Measurements from ENCODE around the gene CLEC4F. TPM values are rescaled to one million over a fixed set of nuclear protein-coding genes. Genes with fewer than 3 reads are reported as not detected.

The CLEC4F gene
- polyA plus RNA-seq, 1 of the 3 experiments (the other 2 are of a cell fraction): 0.12 TPM

GRCh38 chr2:70831861-70832260 is 11.5 kb upstream of the CLEC4F start (continued):
- TF ChIP-seq NRF1 (IDR thresholded peaks at IDR 0.05; ENCODE audit: low read depth, low read length) (no peak), FOXM1 (IDR thresholded peaks at IDR 0.05; ENCODE audit: low read depth) (no peak), GATA2 (CRISPR knock-in tag; IDR thresholded peaks at IDR 0.05) (no peak), SIN3A (IDR thresholded peaks at IDR 0.05; ENCODE audit: borderline replicate concordance, low read depth, low read length) (no peak)

DNA sequence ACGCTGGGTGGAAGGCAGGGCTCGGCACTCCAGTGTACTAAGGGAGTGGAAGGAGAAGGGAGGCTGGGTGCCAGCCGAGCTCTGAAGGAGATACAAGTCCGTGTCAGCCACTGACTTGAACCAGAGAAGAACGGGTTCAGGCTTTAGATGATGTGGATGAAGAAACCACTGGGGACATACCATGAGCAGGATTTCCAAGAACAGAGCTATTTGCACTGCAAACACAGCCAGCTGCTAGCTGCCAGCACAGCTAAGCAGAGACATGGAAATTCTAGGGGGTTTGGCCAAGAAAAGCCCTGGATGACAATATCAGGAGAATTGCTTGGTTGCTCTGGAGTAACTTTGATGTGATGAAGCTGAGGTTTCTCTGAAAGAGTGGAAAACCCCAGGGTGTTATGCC is 10.0 kb upstream of the CLEC4F start:
- no peaks in the 10 kb centered on the region for H3K9me3 ChIP-seq
- no peak overlapping the region for H3K9ac ChIP-seq
- no peaks in the 10 kb centered on the region for H3K79me2 ChIP-seq (ENCODE audit: insufficient read depth)
- H3K36me3 ChIP-seq (replicated peaks in 1 of 2; ENCODE audit: control insufficient read depth in 1 of 2, insufficient read depth in 2 of 2, low read length in 1 of 2): no peaks in the 10 kb centered on the region
- no peak overlapping the region for H3K4me3 ChIP-seq (ENCODE audit: low read depth in 2 of 2, low read length in 1 of 2)
- H3K27me3 ChIP-seq (ENCODE audit: insufficient read depth): no peaks in the 10 kb centered on the region
- no peaks in the 10 kb centered on the region for H3F3A ChIP-seq (replicated peaks; ENCODE audit: insufficient read depth)
- WGBS (ENCODE audit: low lambda C conversion rate): 25% methylated on average over 5 of the region's 5 CpGs
- H3K4me2 ChIP-seq: no peak overlapping the region
- ChIA-PET POLR2A (no interaction called here), CTCF (interaction anchor here (0.9 to 1.7 kb wide), 4 partner anchors 40 to 185 kb away, joined by 3 to 7 read pairs (median 4); partner anchors contain the start of gene FIGLA)
- H3K4me1 ChIP-seq (ENCODE audit: control insufficient read depth in 1 of 2, insufficient read depth in 2 of 2, low read depth in 1 of 2, low read length in 1 of 2): no peaks in the 10 kb centered on the region
- TF ChIP-seq FOSL2 (IDR thresholded peaks at IDR 0.05; ENCODE audit: borderline replicate concordance, low read depth) (no peak), GATA2 (CRISPR knock-in tag; IDR thresholded peaks at IDR 0.05) (no peak), EP300 (IDR thresholded peaks at IDR 0.05; ENCODE audit: borderline replicate concordance in 1 of 2, low read depth in 1 of 2, low read length in 1 of 2) (no peak)
- H2AFZ ChIP-seq (ENCODE audit: low read depth): no peak overlapping the region
- DNase-seq: no peak
- H3K9me2 ChIP-seq: no peaks in the 10 kb centered on the region
- no peaks in the 10 kb centered on the region for H4K20me1 ChIP-seq (ENCODE audit: insufficient read depth)
- no peak overlapping the region for H3K27ac ChIP-seq (ENCODE audit: low read depth in 2 of 2, low read length in 1 of 2)

DNA sequence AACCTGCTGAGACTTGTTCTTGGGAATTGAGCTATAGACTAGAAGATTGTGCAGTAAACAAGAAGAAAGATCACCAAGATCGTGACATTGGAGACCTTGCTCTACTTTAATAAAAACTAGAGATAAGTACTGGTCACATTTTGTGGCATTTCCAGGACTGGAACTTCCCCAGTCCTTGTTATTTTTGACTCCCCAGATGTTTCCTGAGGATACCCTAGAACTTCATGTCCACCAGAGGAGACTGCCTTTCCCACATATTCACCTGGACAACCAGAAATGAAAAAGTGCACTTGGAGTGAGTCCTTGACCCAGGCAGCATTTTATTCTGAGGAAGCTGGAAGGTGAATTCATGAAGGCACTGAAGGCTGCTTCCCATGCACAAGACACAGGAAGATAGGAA is 9.5 kb upstream of the CLEC4F start:
- Histone ChIP-seq H3K36me3 (replicated peaks in 1 of 2; ENCODE audit: control insufficient read depth in 1 of 2, insufficient read depth in 2 of 2, low read length in 1 of 2) (no peaks in the 10 kb centered on the region), H3K27me3 (ENCODE audit: insufficient read depth) (no peaks in the 10 kb centered on the region), H3K27ac (ENCODE audit: low read depth in 2 of 2, low read length in 1 of 2) (no peak overlapping the region), H4K20me1 (ENCODE audit: insufficient read depth) (no peaks in the 10 kb centered on the region), H3K4me2 (no peak overlapping the region), H3K4me1 (ENCODE audit: control insufficient read depth in 1 of 2, insufficient read depth in 2 of 2, low read depth in 1 of 2, low read length in 1 of 2) (no peaks in the 10 kb centered on the region), H3K4me3 (ENCODE audit: low read depth in 2 of 2, low read length in 1 of 2) (no peak overlapping the region), H3K9me2 (no peaks in the 10 kb centered on the region), H3F3A (replicated peaks; ENCODE audit: insufficient read depth) (no peaks in the 10 kb centered on the region), H3K79me2 (ENCODE audit: insufficient read depth) (no peaks in the 10 kb centered on the region), H3K9ac (no peak overlapping the region), H2AFZ (ENCODE audit: low read depth) (no peak overlapping the region), H3K9me3 (no peaks in the 10 kb centered on the region)
- TF ChIP-seq SMC3 (IDR thresholded peaks at IDR 0.05; ENCODE audit: low read depth, low read length) (no peak), RFX5 (IDR thresholded peaks at IDR 0.05; ENCODE audit: low read length) (no peak), ELF1 (IDR thresholded peaks at IDR 0.05) (no peak), EP300 (IDR thresholded peaks at IDR 0.05; ENCODE audit: borderline replicate concordance in 1 of 2, low read depth in 1 of 2, low read length in 1 of 2) (no peak), FOSL2 (IDR thresholded peaks at IDR 0.05; ENCODE audit: borderline replicate concordance, low read depth) (no peak), RCOR1 (IDR thresholded peaks at IDR 0.05; ENCODE audit: low read length) (no peak), IRF3 (IDR thresholded peaks at IDR 0.05; ENCODE audit: low read depth, low read length) (no peak)
- TF ChIP-seq, protein P1, sequence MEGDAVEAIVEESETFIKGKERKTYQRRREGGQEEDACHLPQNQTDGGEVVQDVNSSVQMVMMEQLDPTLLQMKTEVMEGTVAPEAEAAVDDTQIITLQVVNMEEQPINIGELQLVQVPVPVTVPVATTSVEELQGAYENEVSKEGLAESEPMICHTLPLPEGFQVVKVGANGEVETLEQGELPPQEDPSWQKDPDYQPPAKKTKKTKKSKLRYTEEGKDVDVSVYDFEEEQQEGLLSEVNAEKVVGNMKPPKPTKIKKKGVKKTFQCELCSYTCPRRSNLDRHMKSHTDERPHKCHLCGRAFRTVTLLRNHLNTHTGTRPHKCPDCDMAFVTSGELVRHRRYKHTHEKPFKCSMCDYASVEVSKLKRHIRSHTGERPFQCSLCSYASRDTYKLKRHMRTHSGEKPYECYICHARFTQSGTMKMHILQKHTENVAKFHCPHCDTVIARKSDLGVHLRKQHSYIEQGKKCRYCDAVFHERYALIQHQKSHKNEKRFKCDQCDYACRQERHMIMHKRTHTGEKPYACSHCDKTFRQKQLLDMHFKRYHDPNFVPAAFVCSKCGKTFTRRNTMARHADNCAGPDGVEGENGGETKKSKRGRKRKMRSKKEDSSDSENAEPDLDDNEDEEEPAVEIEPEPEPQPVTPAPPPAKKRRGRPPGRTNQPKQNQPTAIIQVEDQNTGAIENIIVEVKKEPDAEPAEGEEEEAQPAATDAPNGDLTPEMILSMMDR (IDR thresholded peaks at IDR 0.05): no peak
- TF ChIP-seq, protein P2, sequence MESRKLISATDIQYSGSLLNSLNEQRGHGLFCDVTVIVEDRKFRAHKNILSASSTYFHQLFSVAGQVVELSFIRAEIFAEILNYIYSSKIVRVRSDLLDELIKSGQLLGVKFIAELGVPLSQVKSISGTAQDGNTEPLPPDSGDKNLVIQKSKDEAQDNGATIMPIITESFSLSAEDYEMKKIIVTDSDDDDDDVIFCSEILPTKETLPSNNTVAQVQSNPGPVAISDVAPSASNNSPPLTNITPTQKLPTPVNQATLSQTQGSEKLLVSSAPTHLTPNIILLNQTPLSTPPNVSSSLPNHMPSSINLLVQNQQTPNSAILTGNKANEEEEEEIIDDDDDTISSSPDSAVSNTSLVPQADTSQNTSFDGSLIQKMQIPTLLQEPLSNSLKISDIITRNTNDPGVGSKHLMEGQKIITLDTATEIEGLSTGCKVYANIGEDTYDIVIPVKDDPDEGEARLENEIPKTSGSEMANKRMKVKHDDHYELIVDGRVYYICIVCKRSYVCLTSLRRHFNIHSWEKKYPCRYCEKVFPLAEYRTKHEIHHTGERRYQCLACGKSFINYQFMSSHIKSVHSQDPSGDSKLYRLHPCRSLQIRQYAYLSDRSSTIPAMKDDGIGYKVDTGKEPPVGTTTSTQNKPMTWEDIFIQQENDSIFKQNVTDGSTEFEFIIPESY (IDR thresholded peaks at IDR 0.05; ENCODE audit: borderline replicate concordance, low read depth): no peak
- ChIA-PET POLR2A (no interaction called here), CTCF (interaction anchor here (0.7 to 1.7 kb wide), 4 partner anchors 32 to 185 kb away, joined by 3 to 7 read pairs (median 4); partner anchors contain the start of gene FIGLA)
- 31% methylated on average over 1 of the region's 1 CpG for WGBS (ENCODE audit: low lambda C conversion rate)
- no peak for DNase-seq
